ENCODE measurements around the gene POLR3C. TPM values are rescaled to one million over a fixed set of nuclear protein-coding genes. Genes with fewer than 3 reads are reported as not detected.

POLR3C gene
- total and polyA plus RNA-seq, 10 of the 15 experiments (the other 5 are each of a cell fraction or from before 2014, with no cell fraction given): 13.0 to 44.8 (median 34.8) TPM

DNA sequence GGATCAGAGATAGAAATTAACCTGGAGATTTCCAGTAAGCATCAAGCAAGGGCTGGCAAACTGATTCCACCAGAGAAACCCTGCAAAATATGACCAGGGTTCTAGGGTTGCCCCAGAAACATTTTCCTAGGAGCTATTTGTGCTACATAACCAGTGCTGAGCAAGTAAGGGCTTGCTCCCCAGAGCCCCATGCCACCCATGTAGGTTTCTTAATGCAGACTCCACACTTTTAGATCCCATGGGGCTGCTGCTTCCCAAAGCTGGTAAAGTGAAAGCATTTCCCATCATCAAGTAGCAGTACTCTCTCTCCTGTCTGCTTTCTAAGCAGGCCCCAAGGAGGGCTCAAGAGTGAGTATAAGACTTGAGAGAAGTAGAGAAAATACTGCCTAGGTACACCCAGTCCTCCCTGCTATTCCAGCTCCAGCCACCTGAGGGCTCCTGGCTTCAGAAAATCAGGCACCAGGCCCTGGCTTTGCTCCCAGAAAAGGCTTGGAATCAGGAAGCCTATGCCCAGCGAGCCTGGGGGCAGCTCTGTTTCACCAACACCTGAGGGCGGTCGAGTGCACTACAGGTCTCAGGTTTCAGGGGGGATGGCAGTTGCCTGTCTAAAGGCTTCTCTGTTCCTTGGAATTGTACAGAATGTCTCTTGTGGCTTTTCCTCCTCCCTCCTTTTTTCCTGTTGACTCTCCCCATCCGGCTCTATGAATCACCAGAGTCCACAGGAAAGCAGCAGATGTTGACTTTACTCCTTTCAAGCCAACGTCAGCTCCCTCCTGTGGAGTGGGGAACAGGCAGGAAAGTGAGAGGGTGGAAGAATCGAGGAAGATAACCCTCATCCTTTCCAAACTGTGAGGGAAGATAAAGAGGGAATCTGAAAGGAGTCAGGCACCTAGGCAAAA lies 67.8 kb downstream of the POLR3C start (continued):
- TF ChIP-seq SUZ12 (IDR thresholded peaks at IDR 0.05; ENCODE audit: unreplicated experiment) (no peak), IKZF2 (IDR thresholded peaks at IDR 0.05) (peak; percentile 55 to 73; a peak in 3 of 4 replicates), USF1 (IDR thresholded peaks at IDR 0.05; ENCODE audit: borderline replicate concordance, extremely low read length, insufficient read depth, low read depth, low read length) (no peak), TCF7 (IDR thresholded peaks at IDR 0.05; ENCODE audit: borderline replicate concordance) (no peak), ZNF24 (IDR thresholded peaks at IDR 0.05) (no peak), FOXK2 (IDR thresholded peaks at IDR 0.05) (no peak), NFYA (IDR thresholded peaks at IDR 0.05; ENCODE audit: borderline replicate concordance, low read depth, low read length) (no peak), RELB (IDR thresholded peaks at IDR 0.05; ENCODE audit: low read depth) (no peak), MLLT1 (IDR thresholded peaks at IDR 0.05) (no peak), NFYB (IDR thresholded peaks at IDR 0.05; ENCODE audit: insufficient read depth, low read depth, low read length) (no peak), RAD21 (IDR thresholded peaks at IDR 0.05; ENCODE audit: insufficient read depth, low read depth, low read length) (peak; percentile 81), ZSCAN29 (IDR thresholded peaks at IDR 0.05) (no peak), SRF (IDR thresholded peaks at IDR 0.05; ENCODE audit: low read depth in 2 of 2, low read length in 2 of 2) (no peak), ZZZ3 (IDR thresholded peaks at IDR 0.05; ENCODE audit: control insufficient read depth, insufficient read length, low read depth) (no peak)
- TF ChIP-seq, protein P1, sequence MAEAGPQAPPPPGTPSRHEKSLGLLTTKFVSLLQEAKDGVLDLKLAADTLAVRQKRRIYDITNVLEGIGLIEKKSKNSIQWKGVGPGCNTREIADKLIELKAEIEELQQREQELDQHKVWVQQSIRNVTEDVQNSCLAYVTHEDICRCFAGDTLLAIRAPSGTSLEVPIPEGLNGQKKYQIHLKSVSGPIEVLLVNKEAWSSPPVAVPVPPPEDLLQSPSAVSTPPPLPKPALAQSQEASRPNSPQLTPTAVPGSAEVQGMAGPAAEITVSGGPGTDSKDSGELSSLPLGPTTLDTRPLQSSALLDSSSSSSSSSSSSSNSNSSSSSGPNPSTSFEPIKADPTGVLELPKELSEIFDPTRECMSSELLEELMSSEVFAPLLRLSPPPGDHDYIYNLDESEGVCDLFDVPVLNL (IDR thresholded peaks at IDR 0.05; ENCODE audit: low read depth, low read length): no peak
- TF ChIP-seq, protein P2, sequence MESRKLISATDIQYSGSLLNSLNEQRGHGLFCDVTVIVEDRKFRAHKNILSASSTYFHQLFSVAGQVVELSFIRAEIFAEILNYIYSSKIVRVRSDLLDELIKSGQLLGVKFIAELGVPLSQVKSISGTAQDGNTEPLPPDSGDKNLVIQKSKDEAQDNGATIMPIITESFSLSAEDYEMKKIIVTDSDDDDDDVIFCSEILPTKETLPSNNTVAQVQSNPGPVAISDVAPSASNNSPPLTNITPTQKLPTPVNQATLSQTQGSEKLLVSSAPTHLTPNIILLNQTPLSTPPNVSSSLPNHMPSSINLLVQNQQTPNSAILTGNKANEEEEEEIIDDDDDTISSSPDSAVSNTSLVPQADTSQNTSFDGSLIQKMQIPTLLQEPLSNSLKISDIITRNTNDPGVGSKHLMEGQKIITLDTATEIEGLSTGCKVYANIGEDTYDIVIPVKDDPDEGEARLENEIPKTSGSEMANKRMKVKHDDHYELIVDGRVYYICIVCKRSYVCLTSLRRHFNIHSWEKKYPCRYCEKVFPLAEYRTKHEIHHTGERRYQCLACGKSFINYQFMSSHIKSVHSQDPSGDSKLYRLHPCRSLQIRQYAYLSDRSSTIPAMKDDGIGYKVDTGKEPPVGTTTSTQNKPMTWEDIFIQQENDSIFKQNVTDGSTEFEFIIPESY (IDR thresholded peaks at IDR 0.05): no peak
- TF ChIP-seq, protein P3, sequence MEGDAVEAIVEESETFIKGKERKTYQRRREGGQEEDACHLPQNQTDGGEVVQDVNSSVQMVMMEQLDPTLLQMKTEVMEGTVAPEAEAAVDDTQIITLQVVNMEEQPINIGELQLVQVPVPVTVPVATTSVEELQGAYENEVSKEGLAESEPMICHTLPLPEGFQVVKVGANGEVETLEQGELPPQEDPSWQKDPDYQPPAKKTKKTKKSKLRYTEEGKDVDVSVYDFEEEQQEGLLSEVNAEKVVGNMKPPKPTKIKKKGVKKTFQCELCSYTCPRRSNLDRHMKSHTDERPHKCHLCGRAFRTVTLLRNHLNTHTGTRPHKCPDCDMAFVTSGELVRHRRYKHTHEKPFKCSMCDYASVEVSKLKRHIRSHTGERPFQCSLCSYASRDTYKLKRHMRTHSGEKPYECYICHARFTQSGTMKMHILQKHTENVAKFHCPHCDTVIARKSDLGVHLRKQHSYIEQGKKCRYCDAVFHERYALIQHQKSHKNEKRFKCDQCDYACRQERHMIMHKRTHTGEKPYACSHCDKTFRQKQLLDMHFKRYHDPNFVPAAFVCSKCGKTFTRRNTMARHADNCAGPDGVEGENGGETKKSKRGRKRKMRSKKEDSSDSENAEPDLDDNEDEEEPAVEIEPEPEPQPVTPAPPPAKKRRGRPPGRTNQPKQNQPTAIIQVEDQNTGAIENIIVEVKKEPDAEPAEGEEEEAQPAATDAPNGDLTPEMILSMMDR (IDR thresholded peaks at IDR 0.05 in 2 of 3, conservative IDR thresholded peaks at IDR 0.05 in 1 of 3; ENCODE audit: control insufficient read depth in 2 of 3, extremely low read depth in 1 of 3, insufficient read depth in 1 of 3, low read depth in 3 of 3, low read length in 3 of 3): peak; percentile 89 to 90 (median 90)

Data from GM12878 (cell line).